DND-41 (cell line): Measurements from ENCODE around the gene FGF13.

ENCODE experiments used
- CTCF ChIP-seq: IDR thresholded peaks from 2 replicates; pipeline ENCODE4 v1.5.1; 2012; ENCODE audit warnings: borderline replicate concordance, low read length, moderate library complexity, mild to moderate bottlenecking; ENCODE audit not compliant: poor library complexity, severe bottlenecking; ENCODE audit errors: extremely low read depth
- EZH2 ChIP-seq: IDR thresholded peaks from 3 replicates; pipeline ENCODE4 v1.6.1; 2012; ENCODE audit warnings: borderline replicate concordance, low read depth, mild to moderate bottlenecking, moderate library complexity, low read length, inconsistent platforms; ENCODE audit not compliant: severe bottlenecking

- TF ChIP-seq EZH2 (no peak), CTCF (no peak)
These were observed 27.9 kb downstream of the FGF13 start for GRCh38 chrX:138683600-138683999.
